ENCODE results near the gene FMN2.

Gene FMN2

GRCh38 chr1:240294566-240294965, 202.9 kb downstream of the FMN2 start:
- in situ Hi-C loops (cut with MboI; ENCODE audit: low pct_unique_long_range_greater_than_20kb, low sequenced_read_pairs, unreplicated experiment): no loop called here
- no peak for DNase-seq (ENCODE audit: low spot score)
- no peak for TF ChIP-seq CTCF (IDR thresholded peaks at IDR 0.05; ENCODE audit: extremely low read depth, insufficient read depth, missing control alignments)

- DNase-seq (ENCODE audit: low spot score): no peak
- in situ Hi-C loops (cut with MboI; ENCODE audit: low pct_unique_long_range_greater_than_20kb, low sequenced_read_pairs, unreplicated experiment): no loop called here
- TF ChIP-seq CTCF (IDR thresholded peaks at IDR 0.05; ENCODE audit: extremely low read depth, insufficient read depth, missing control alignments): no peak
Measured at GRCh38 chr1:240295811-240296210, 204.1 kb downstream of the FMN2 start.

GRCh38 chr1:240304466-240304865, 212.8 kb downstream of the FMN2 start:
- DNase-seq (ENCODE audit: low spot score): no peak

GRCh38 chr1:240306673-240307072, 215.0 kb downstream of the FMN2 start:
- TF ChIP-seq CTCF (IDR thresholded peaks at IDR 0.05; ENCODE audit: extremely low read depth, insufficient read depth, missing control alignments): no peak
- DNase-seq (ENCODE audit: low spot score): no peak
- in situ Hi-C loops (cut with MboI; ENCODE audit: low pct_unique_long_range_greater_than_20kb, low sequenced_read_pairs, unreplicated experiment): no loop called here

More at GRCh38 chr1:240304466-240304865, 212.8 kb downstream of the FMN2 start:
- no peak for TF ChIP-seq CTCF (IDR thresholded peaks at IDR 0.05; ENCODE audit: extremely low read depth, insufficient read depth, missing control alignments)
- in situ Hi-C loops (cut with MboI; ENCODE audit: low pct_unique_long_range_greater_than_20kb, low sequenced_read_pairs, unreplicated experiment): no loop called here

- no peak for TF ChIP-seq CTCF (IDR thresholded peaks at IDR 0.05; ENCODE audit: extremely low read depth, insufficient read depth, missing control alignments)
- in situ Hi-C loops (cut with MboI; ENCODE audit: low pct_unique_long_range_greater_than_20kb, low sequenced_read_pairs, unreplicated experiment): no loop called here
- DNase-seq (ENCODE audit: low spot score): no peak
Measured at GRCh38 chr1:240308096-240308495, 216.4 kb downstream of the FMN2 start.

- no peak for DNase-seq (ENCODE audit: low spot score)
- no peak for TF ChIP-seq CTCF (IDR thresholded peaks at IDR 0.05; ENCODE audit: extremely low read depth, insufficient read depth, missing control alignments)
- in situ Hi-C loops (cut with MboI; ENCODE audit: low pct_unique_long_range_greater_than_20kb, low sequenced_read_pairs, unreplicated experiment): no loop called here
Measured at GRCh38 chr1:240309769-240310168, 218.1 kb downstream of the FMN2 start.
